Dedifferentiated amniotic fluid mesenchymal stem cell (primary cell): ENCODE measurements around the gene ZNF593OS.

Source experiments
- DNase-seq: peaks from one replicate; pipeline ENCODE4 v3.0.0-alpha.2; 2016; ENCODE audit errors: extremely low spot score

ZNF593OS gene

GRCh38 chr1:26126321-26127084, 45.1 kb downstream of the ZNF593OS start:
- DNase-seq = no peak

- DNase-seq = no peak
Measured at GRCh38 chr1:26125946-26126320, 45.7 kb downstream of the ZNF593OS start.

GRCh38 chr1:26125382-26125781, 46.2 kb downstream of the ZNF593OS start:
- no peak for DNase-seq

- no peak for DNase-seq
Measured at GRCh38 chr1:26124418-26125331, 47.0 kb downstream of the ZNF593OS start.

- DNase-seq = no peak
Measured at GRCh38 chr1:26122988-26123973, 48.4 kb downstream of the ZNF593OS start.

GRCh38 chr1:26121854-26122773, 49.5 kb downstream of the ZNF593OS start:
- DNase-seq = no peak

GRCh38 chr1:26119892-26120608, 51.6 kb downstream of the ZNF593OS start:
- DNase-seq = no peak
